Large intestine (tissue), 3 donors: ENCODE measurements around the gene CCL13. TPM values are rescaled to one million over a fixed set of nuclear protein-coding genes. Genes with fewer than 3 reads are reported as not detected.

Source experiments
- DNase-seq, 2 donors: peaks; one replicate each; pipeline versions ENCODE4 v3.0.0 to v3.0.0-alpha.2; 2013
- H3K27ac ChIP-seq: one replicate; pipeline ENCODE4 v1.5.1; 2013; ENCODE audit warnings: low read length
- H3K27me3 ChIP-seq: 2 replicates; pipeline ENCODE4 v1.6.1; 2013; ENCODE audit warnings: low read length; ENCODE audit not compliant: control insufficient read depth, insufficient read depth
- H3K36me3 ChIP-seq: 2 replicates; pipeline ENCODE4 v1.6.1; 2013; ENCODE audit warnings: low read length; ENCODE audit not compliant: control insufficient read depth, insufficient read depth
- H3K4me1 ChIP-seq: one replicate; pipeline ENCODE4 v1.6.1; 2013; ENCODE audit warnings: low read length; ENCODE audit not compliant: control insufficient read depth, insufficient read depth
- H3K4me3 ChIP-seq: one replicate; pipeline ENCODE4 v1.5.1; 2013; ENCODE audit warnings: low read length
- H3K9me3 ChIP-seq: one replicate; pipeline ENCODE4 v1.6.1; 2013; ENCODE audit warnings: mild to moderate bottlenecking, low read depth, low read length, moderate library complexity; ENCODE audit not compliant: control insufficient read depth
- WGBS: methylation state at CpG from one replicate; pipeline ENCODE4 v1.1.5; 2013; ENCODE audit warnings: low lambda C conversion rate; ENCODE audit not compliant: insufficient coverage; 5-methylcytosine and 5-hydroxymethylcytosine counted together
- polyA plus RNA-seq: library from polyadenylated mRNA; unstranded; fragments of 120-200 nt; gene quantifications from one replicate; pipeline ENCODE4 v1.2.1, GENCODE V29; 2013

CCL13 gene
- polyA plus RNA-seq, 1 donor, result 1.0 TPM

DNA sequence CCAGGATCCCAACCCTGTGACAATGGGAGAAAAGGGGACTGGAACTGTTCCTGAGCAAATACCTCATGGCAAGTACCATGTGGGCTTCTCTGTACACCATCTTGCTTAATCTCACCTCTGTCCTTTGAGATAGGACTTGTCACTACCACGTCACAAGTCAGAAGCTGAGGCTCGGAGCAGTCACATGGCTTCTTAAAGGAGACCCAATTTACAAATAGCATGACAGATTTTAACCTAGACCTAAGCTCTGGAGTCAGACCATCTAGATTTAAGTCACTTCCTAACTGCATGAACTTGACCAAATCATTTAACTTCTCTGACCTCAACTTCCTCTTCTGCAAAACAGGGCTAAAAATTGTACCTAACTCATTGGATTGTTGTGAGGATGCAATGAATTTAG lies 42.7 kb downstream of the CCL13 start:
- H3K4me3 ChIP-seq, result no peak overlapping the region
- no peaks in the 10 kb centered on the region for H3K27me3 ChIP-seq
- WGBS, result no CpG with 5 or more reads among the region's 2 CpGs
- no peaks in the 10 kb centered on the region for H3K9me3 ChIP-seq
- no peaks in the 10 kb centered on the region for H3K4me1 ChIP-seq
- H3K27ac ChIP-seq, result no peak overlapping the region
- no peaks in the 10 kb centered on the region for H3K36me3 ChIP-seq
- no peak for DNase-seq

DNA sequence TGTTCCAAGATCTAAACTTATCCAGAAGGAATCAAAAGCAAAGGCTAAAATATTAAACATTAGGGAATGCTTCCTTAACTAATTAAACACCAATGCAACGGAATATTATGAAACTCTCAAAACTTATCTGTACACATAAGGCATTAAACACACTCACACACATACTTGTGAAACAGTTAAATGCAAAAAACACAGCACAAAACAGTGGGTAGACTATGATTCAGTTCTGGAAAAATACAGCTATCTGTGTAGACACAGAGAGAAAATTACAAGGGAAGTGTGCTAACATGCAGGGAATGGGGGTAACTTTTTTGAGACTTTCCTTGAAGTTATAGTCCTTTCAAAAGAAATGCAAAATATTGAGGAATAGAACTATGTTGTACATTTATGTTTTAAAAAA lies 43.4 kb downstream of the CCL13 start:
- no peaks in the 10 kb centered on the region for H3K27me3 ChIP-seq
- no peaks in the 10 kb centered on the region for H3K4me1 ChIP-seq
- DNase-seq, result no peak
- no peak overlapping the region for H3K4me3 ChIP-seq
- no peak overlapping the region for H3K27ac ChIP-seq
- no peaks in the 10 kb centered on the region for H3K9me3 ChIP-seq
- no peaks in the 10 kb centered on the region for H3K36me3 ChIP-seq
- WGBS, result 80% methylated on average over 1 of the region's 1 CpG

DNA sequence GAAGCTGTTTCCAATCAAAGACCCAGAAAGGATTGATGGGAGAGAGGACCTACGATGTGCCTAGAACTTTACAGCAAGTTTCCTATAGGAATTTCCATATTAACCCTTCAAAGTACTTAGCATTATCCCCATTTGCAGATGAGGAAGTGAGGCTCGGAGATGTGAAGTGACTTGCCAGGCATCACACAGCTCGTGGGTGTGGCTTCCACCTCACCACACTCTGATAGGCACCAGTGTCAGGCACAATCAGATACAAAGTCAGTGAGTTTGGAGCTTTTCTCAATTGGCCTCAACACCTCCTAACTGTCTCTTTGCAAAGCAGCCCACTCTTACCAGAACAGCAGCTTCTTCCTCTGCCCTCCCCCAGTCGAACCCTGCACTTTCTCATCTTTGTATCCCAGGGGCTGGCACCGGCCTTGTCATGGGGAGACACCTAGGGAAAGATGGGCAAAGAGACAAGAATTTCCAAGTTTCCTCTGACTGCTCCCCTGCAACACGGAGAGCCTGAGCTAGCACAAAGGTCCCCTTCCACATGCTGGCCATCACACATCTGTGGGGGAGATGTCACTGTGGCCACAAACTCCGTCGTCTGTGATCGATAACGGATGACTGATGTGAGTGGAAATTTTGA lies 44.1 kb downstream of the CCL13 start:
- Histone ChIP-seq H3K4me1 (no peaks in the 10 kb centered on the region), H3K4me3 (no peak overlapping the region), H3K9me3 (no peaks in the 10 kb centered on the region), H3K27ac (no peak overlapping the region), H3K27me3 (no peaks in the 10 kb centered on the region), H3K36me3 (no peaks in the 10 kb centered on the region)
- WGBS, result 80% methylated on average over 1 of the region's 10 CpGs
- no peak for DNase-seq

DNA sequence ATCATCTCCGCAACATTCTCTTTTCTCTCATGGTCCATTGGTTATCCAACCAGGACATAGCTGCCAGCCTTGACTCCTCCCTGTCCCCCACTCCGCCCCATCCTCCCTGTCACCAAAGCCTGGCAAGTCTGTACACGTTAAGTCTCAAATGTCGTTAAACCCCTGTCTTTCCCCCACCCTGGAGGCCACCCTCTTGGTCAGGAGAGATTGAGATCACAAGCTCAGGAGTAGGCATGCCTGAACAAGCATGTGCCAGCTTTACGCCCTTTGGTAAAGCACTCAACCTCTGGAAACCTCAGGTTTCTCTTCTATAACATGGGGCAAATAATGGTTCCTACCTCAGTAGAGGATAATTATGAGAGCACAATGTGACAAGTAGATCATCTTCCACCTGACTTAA lies 44.9 kb downstream of the CCL13 start:
- H3K36me3 ChIP-seq, result no peaks in the 10 kb centered on the region
- H3K27ac ChIP-seq, result no peak overlapping the region
- 100% methylated on average over 1 of the region's 5 CpGs for WGBS
- H3K4me3 ChIP-seq, result no peak overlapping the region
- DNase-seq, result no peak
- H3K27me3 ChIP-seq, result no peaks in the 10 kb centered on the region
- no peaks in the 10 kb centered on the region for H3K9me3 ChIP-seq
- H3K4me1 ChIP-seq, result no peaks in the 10 kb centered on the region

DNA sequence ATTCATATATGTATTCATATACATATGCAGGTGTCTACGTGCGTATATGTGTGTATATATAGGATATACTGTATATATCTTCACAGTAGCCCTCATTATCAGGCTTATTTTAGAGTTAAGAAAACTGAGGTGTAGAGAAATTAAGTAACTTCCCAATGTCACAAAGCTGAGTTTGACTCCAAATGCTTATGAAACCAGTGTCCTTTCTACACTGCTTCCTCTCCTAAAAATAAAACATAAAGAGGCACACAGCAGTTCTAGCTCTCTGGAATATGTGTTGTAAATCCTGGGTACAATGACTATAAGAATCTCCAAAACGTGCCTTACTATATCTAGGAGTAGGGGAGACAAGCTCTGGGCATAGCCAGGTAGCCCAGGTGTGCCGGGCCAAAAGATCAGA lies 46.7 kb downstream of the CCL13 start:
- Histone ChIP-seq H3K27me3 (peaks cover 3% of the 10 kb centered on the region), H3K9me3 (no peaks in the 10 kb centered on the region), H3K36me3 (no peaks in the 10 kb centered on the region), H3K27ac (no peak overlapping the region), H3K4me3 (no peak overlapping the region), H3K4me1 (no peaks in the 10 kb centered on the region)
- DNase-seq, result no peak
- WGBS, result no CpG with 5 or more reads among the region's 4 CpGs

DNA sequence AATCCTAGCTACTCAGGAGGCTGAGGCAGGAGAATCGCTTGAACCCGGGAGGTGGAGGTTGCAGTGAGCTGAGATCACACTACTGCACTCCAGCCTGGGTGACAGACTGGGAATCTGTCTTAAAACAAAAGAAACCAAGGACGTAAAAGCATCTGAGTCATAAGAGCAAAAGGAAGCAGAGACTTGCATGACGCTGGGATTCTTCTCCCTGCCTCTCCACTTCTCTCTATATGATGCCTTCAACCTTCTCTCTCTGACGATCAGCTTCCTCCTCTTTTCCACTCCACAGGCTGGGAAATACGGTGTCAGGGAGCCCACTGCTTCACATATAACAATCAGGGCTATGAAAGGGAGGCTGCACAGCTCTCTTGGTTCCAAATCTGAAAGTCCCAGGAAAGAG lies 49.9 kb downstream of the CCL13 start:
- Histone ChIP-seq H3K4me1 (no peaks in the 10 kb centered on the region), H3K4me3 (no peak overlapping the region), H3K9me3 (no peaks in the 10 kb centered on the region), H3K36me3 (no peaks in the 10 kb centered on the region), H3K27me3 (peaks cover 10% of the 10 kb centered on the region), H3K27ac (no peak overlapping the region)
- 100% methylated on average over 1 of the region's 6 CpGs for WGBS
- DNase-seq, result no peak

Other genes starting within 250 kb of the CCL13 start
- 34.5 TPM for gene CCL2, start 101.2 kb upstream of the CCL13 start, polyA plus RNA-seq
- gene CCL7, start 86.3 kb upstream of the CCL13 start, polyA plus RNA-seq, result not detected
- 0.64 TPM for gene CCL11, start 70.7 kb upstream of the CCL13 start, polyA plus RNA-seq
- 0.39 TPM for gene CCL8, start 37.0 kb upstream of the CCL13 start, polyA plus RNA-seq
- not detected for gene CCL1, start 6.8 kb downstream of the CCL13 start, polyA plus RNA-seq
- 0.61 TPM for gene TMEM132E, start 223.1 kb downstream of the CCL13 start, polyA plus RNA-seq